Muscle of leg (tissue), 9 donors: ENCODE results near the gene FOLH1. TPM values are rescaled to one million over a fixed set of nuclear protein-coding genes. Genes with fewer than 3 reads are reported as not detected.

Source experiments
- polyA plus RNA-seq, 8 donors: library from polyadenylated mRNA; unstranded; fragments of 120-200 nt; gene quantifications; one replicate each; pipeline versions ENCODE4 v1.2.1 to v1.2.3, GENCODE V29; 2013; ENCODE audit warnings: inconsistent platforms in 1 of 8, low replicate concordance in 1 of 8; ENCODE audit not compliant: insufficient read length in 8 of 8, insufficient read depth in 1 of 8
- total RNA-seq: library from RNA; stranded (reverse); fragments of 120-200 nt; gene quantifications from one replicate; pipeline ENCODE4 v1.2.4, GENCODE V29; 2013

Gene FOLH1
- total and polyA plus RNA-seq, 9 donors = 1.3 to 26.4 (median 2.6) TPM

Other genes with a start within 250 kb of the FOLH1 start
- gene TRIM51G, start 224.7 kb downstream of the FOLH1 start, total RNA-seq = not detected
- gene TRIM51G, start 224.7 kb downstream of the FOLH1 start, polyA plus RNA-seq = not detected
- not detected for gene TRIM49B, start 179.8 kb downstream of the FOLH1 start, total RNA-seq
- not detected for gene TRIM49B, start 179.8 kb downstream of the FOLH1 start, polyA plus RNA-seq
- not detected for gene TRIM64C, start 149.5 kb downstream of the FOLH1 start, total RNA-seq
- not detected for gene TRIM64C, start 149.5 kb downstream of the FOLH1 start, polyA plus RNA-seq